Urothelium cell line (cell line): ENCODE results near the gene PTOV1.
A peak's percentile ranks its signal among the peaks of the same experiment; 100 is the strongest.

Experiments used
- DNase-seq: peaks from one replicate; pipeline ENCODE4 v3.0.0; 2011; ENCODE audit warnings: low spot score, mixed read lengths
- FAIRE-seq: peaks from 2 replicates; lab custom pipeline; 2011; peaks lifted over from hg19 to GRCh38; lab: Jason Lieb, UNC

The PTOV1 gene

GRCh38 chr19:49887665-49888509 lies 36.9 kb downstream of the PTOV1 start:
- no peak for FAIRE-seq
- DNase-seq: no peak

DNA sequence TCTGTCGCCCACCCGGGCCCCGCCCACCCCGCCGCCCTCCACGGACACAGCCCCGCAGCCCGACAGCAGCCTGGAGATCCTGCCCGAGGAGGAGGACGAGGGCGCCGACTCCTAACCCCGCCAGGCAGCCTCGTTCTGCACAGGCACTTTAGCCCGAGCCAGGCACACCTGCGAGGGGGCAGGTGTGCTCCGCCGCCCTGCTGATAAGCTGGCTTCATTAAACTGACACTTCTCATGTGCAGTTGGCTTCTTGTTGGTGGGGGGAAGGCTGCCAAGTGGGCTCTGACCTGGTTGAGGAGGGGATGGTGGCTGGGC lies 37.5 kb downstream of the PTOV1 start:
- no peak for FAIRE-seq
- no peak for DNase-seq

DNA sequence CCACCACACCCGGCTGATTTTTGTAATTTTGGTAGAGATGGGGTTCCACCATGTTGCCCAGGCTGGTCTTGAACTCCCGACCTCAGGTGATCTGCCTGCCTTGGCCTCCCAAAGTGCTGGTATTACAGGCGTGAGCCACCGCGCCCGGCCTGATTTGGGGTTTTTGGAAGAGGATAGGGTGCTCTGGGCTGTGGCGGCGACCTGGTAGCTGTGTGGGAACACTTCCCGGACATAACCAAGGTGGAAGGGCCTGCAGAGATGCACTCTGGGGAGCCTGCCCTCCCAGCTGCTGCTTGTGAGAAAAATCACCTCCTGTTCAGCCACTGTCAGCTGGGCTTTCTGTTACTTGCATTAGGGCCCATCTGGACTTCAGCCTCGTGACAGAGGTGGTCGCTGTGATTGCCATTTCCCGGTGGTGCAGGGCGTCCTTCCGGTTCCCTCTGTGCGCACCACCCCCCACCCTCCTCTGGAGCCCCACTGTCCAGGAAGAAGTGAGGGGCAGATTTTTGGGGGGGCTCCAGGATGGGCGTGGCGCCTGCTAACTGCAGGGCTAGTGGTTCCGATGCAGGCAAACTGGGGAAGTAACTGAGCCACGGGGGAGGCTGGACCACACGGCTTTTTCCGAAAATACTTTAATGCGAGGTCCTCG lies 38.2 kb downstream of the PTOV1 start:
- no peak for FAIRE-seq
- no peak for DNase-seq

DNA sequence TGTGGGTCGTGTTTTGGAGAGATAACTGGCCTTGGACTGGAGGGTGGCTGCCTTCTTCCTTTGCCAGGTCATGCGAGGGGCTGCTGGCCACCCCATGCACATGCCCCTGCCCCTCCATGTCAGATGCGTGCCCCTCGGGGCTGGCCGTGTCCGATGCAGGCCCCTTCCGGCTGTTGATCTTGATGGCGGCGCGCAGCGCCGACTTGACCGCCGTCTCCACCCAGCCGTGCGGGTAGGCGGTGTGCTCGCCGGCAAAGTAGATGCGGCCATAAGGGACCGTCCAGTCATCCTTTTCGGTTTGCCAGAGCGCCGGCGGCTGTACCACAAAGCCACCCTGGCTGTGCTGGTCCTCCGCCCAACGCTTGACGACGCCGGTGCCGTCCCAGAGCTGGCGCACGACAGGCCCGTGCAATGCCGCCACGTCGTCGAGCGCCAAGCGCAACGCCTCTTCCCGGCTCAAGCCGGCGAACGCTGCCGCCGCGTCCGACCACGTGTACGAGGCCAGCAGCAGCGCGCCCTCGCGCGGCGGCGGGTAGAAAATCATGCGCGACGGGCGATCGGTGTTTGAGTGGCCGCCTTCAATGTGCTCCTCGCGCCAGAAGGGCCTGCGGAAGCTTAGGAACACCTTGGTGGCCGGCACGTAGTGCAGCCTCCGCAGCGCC lies 38.9 kb downstream of the PTOV1 start:
- DNase-seq (no peak), FAIRE-seq (no peak)

GRCh38 chr19:49890349-49891311 lies 39.7 kb downstream of the PTOV1 start:
- no peak for FAIRE-seq

DNA sequence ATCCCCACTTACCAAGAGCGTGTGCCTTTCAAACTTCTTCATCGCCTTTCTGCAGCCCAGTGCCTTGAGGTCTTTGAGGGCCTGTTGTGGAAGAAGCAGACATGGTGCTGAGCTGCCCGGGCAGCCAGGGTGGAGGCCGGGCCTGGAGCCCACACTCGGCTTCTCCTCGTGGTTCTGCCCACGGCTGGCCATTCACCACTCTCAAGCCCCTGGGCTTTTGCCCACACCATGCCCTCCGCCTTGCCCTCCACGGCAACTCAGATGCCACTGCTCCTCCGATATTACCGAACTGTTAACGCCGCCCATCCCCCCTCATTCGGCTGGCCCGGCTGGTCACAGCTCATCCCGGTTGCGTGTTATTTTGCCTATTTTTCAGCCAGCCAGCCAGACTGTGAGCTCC lies 40.4 kb downstream of the PTOV1 start:
- DNase-seq (no peak), FAIRE-seq (no peak)

More at GRCh38 chr19:49890349-49891311, 39.7 kb downstream of the PTOV1 start:
- no peak for DNase-seq

- FAIRE-seq (no peak), DNase-seq (no peak)
Observed at GRCh38 chr19:49892716-49893115, 41.8 kb downstream of the PTOV1 start.

DNA sequence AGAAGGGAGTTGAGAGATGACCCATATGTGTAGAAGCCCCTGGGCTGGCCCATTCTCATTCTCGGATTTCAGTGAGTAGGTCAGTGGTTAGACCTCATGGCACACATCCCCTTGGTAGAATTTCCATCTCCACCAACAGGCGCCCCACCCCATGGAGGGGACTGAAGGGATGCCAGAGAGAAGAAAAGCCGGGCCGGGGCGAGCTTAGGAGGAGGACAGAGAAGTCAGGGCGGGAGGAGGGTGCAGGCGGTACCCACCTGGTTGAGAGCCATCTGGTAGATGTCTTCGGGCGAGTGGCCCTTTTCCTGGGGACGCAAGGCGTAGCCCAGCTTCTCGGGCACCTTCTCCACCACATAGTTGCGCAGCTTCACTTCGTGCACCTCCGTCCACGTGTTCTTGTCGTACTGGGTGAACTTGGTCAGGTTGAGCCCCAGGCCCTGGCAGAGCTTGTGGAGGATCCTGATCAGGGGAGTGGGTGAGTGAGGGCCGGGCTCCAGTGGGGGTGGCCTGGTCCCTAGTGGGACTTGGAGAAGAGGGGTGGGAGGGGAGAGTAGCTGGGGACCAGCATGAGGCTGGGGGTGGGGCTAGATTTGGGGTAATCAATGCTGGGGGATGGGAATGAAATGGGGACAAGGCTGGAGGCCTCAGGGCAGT lies 43.2 kb downstream of the PTOV1 start:
- FAIRE-seq (no peak), DNase-seq (no peak)

DNA sequence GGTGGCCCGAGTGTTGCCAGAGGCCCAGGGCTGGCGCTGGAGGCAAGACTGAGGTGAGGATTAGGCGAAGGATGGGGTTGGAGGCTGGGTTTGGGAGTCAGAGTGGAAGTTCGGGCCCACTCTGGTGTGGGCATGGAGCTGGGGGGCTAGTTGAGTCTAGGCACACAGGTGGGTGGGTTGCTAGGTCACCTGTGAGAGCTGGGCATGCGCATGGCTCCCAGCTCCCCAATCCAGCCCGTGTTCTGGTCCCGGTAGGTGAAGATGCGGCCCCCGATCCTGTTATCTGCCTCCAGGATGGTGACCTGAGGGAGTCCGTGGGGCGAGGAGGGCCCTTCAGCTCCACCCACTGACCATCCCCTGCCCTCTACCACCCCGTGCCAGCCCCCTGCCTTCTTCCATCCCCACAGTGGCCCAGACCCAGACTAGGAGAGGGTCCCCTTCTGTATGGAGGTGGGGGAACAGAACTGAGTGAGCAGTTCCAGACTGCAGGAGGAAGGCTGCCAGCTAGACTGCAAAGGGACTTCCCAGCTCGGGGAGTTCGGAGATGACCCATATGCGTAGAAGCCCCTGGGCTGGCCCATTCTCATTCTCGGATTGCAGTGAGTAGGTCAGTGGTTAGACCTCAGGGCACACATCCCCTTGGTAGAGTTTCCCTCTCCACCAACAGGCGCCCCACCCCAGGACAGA lies 44.1 kb downstream of the PTOV1 start:
- no peak for DNase-seq
- no peak for FAIRE-seq

- no peak for DNase-seq
- no peak for FAIRE-seq
Observed at GRCh38 chr19:49895566-49896297, 44.8 kb downstream of the PTOV1 start.

- peak; percentile 36 for DNase-seq
- no peak for FAIRE-seq
Observed at GRCh38 chr19:49896863-49897621, 46.1 kb downstream of the PTOV1 start, which contains the start of gene IL4I1. Gene IL4I1 (minus strand): TSS chr19:49896887. CDS start chr19:49896160, 727 bp downstream.

DNA sequence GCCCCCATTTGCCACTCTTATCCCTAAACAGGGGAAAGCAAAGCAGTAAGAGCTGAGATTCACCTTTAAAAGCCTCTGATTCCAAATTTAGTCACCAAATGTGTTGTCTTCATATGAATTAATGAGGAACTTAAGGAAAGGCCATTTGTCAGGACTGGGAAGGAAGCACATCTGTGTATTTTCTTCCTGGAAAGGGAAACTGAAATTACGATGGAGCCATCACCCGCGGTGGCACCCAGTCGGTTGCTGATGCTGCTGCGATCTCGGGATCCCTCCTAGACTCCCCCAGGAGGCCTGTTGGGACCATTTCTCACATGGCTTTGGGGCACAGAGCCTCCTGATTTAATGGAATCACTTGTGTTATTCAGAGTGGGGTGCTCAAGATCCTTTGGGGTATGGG lies 53.2 kb downstream of the PTOV1 start:
- DNase-seq (no peak), FAIRE-seq (no peak)

DNA sequence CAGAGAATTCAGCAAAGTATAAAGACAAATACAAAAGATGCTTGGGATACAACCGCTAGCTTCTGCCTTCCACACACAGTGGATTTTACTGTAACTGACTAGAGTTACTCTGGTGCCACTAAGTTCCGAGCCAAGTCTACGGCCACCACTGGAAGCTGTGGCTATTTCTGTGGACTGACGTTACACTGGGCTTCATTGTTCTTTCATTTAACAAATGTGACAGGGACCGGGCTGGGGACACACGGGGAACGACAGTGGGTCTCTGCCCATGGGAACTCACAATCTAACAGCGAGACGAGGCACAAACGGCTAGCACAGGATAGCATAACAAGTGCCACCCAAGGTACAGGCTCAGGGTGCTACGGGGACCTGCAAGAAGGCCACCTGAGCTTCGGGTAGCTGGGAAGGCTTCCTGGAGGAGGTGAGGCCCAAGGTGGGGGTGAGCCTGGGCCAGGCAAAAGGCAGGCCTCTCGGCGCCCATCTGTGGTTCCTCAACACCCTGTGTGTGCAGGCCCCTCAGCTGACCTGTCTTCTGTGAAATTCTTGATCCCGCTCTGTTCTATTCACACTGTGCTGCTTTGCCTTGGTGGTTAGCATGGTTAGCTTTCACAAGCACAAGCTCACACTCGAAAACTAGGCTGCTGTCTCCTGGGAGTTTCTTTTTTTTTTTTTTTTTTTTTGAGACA lies 56.1 kb downstream of the PTOV1 start:
- DNase-seq (no peak), FAIRE-seq (no peak)

- FAIRE-seq: no peak
- no peak for DNase-seq
Observed at GRCh38 chr19:49907745-49908446, 56.9 kb downstream of the PTOV1 start.

DNA sequence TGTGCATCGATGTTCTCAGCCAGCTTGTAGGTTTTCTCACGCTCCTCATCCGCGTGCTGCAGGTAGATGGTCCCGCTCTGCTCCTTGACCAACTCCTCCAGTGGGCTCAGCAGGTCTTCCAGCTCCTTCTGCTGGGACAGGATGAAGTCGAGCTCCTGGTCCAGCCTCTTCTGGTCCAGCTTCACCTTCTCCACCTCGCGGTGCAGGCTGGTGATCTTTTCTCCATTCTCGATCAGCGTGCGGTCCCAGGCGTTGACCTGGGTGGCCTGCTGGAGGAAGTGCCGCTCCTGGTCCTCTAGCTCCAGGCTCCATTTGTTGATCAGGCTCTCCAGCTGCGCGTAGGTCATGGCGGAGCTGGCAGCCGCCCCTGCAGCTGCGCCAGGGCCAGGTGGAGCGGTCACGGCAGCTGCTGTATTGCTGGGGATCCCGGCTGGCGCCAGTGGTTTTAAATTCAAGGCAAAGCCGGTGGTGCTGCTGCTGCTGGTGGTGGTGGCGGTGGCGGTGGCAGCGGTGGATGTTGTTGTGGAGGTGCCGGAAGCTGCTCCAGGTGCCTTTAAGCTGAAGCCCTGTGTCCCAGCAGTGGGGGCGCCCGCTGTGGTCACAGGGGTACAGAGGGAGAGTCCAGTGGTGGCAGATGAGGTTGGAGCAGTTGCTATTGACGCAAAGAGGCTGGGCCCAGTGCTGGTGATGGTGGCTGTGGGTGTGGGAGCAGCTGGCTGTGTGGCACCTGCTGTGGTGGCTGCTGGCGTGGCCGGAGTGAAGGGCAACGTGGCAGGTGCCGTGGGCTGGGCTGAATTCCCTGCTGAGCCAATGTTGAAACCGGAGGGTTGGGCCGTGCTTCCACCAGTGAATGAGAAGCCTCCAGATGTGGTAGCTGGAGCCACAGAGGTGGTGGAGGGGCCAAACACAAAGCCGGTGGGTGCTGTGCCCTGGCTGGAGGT lies 57.8 kb downstream of the PTOV1 start:
- DNase-seq (no peak), FAIRE-seq (no peak)

DNA sequence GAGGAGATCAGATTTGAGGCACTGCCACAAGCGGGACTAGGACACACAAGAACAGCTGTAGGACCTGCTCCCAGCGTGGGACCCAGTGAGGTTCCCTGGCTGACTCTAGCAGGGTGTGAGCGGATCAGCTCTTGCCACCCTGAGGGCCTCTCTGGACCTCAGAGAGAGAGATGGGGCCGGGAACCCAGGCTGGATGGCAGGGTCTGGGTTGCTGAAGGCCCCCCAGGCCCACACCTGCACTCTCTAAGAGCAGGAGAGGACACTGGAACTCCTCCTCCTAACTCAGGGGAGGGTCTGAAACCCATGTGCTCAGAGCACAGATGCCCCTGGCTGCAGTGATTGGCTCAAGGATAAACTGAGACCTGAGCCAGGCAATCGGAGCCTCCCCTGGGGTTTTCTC lies 59.2 kb downstream of the PTOV1 start:
- no peak for DNase-seq

More for the DNA sequence above, 59.2 kb downstream of the PTOV1 start:
- FAIRE-seq: no peak
